Transverse colon (tissue), 4 donors: ENCODE results near the gene KRTAP10-10. TPM values are rescaled to one million over a fixed set of nuclear protein-coding genes. Genes with fewer than 3 reads are reported as not detected.

Experiments used
- DNase-seq: peaks from one replicate; pipeline ENCODE4 v3.0.0-alpha.2; 2019
- H3K27ac ChIP-seq, 4 donors: fragments of 200-600 bp; sonication (generic); 2 replicates each; pipeline ENCODE4 v1.5.1; 2016 to 2018; ENCODE audit warnings: inconsistent platforms in 4 of 4
- H3K27me3 ChIP-seq: fragments of 200-600 bp; sonication (generic); 2 replicates; pipeline ENCODE4 v1.5.1; 2017; ENCODE audit warnings: inconsistent platforms
- H3K36me3 ChIP-seq, 4 donors: fragments of 200-600 bp; sonication (generic); 2 replicates each; pipeline ENCODE4 v1.5.1; 2017 to 2019; ENCODE audit warnings: inconsistent platforms in 4 of 4
- H3K4me1 ChIP-seq, 4 donors: fragments of 200-600 bp; sonication (generic); 2 replicates each; pipeline ENCODE4 v1.5.1; 2017 to 2020; ENCODE audit warnings: inconsistent platforms in 4 of 4
- H3K4me3 ChIP-seq, 4 donors: fragments of 200-600 bp; sonication (generic); 1 replicate in 1 of 4; 2 replicates in 3 of 4; pipeline versions ENCODE4 v1.5.1 to v1.6.1; 2017 to 2019; ENCODE audit warnings: inconsistent platforms in 4 of 4
- H3K9me3 ChIP-seq, 2 donors: fragments of 200-600 bp; sonication (generic); 2 replicates each; pipeline ENCODE4 v1.5.1; 2017 to 2019; ENCODE audit warnings: inconsistent platforms in 2 of 2
- CTCF ChIP-seq, 5 experiments: fragments of 200-600 bp in 3 of 5; fragments of 450-650 bp in 2 of 5; sonication (generic) in 3 of 5; IDR thresholded peaks; 1 replicate in 2 of 5; 2 replicates in 3 of 5; pipeline ENCODE4 v1.5.1; 2016 to 2017; ENCODE audit warnings: antibody characterized with exemption in 5 of 5, inconsistent platforms in 3 of 5, mild to moderate bottlenecking in 2 of 5, moderate library complexity in 1 of 5
- EP300 ChIP-seq: sonication (generic); formaldehyde crosslinking; IDR thresholded peaks from one replicate; pipeline ENCODE4 v1.6.1; 2017; ENCODE audit warnings: antibody characterized with exemption, low read depth
- POLR2A ChIP-seq: fragments of 450-650 bp; IDR thresholded peaks from one replicate; pipeline ENCODE4 v1.6.1; 2016; ENCODE audit warnings: antibody characterized with exemption, mild to moderate bottlenecking, moderate library complexity
- POLR2AphosphoS5 ChIP-seq, 3 donors: sonication (generic); formaldehyde crosslinking; IDR thresholded peaks; one replicate each; pipeline ENCODE4 v1.6.1; 2016; ENCODE audit warnings: antibody characterized with exemption in 3 of 3
- WGBS, 2 donors: methylation state at CpG; one replicate each; pipeline ENCODE4 v1.1.5; 2018; ENCODE audit warnings: low coverage in 1 of 2; 5-methylcytosine and 5-hydroxymethylcytosine counted together
- in situ Hi-C, 4 donors: fragments of 200-750 bp; cut with MboI; loops; one replicate each; pipeline versions ENCODE4 v1.15.0 to v1.15.1; 2017; ENCODE audit warnings: low sequenced_read_pairs in 3 of 4, low pct_ligation_motif_present in 1 of 4, low pct_unique_long_range_greater_than_20kb in 1 of 4
- intact Hi-C: fragments of 100-400 bp; cut with DNase I; formaldehyde crosslinking; loops from one replicate; pipeline ENCODE4 v1.15.1; 2023; ENCODE audit warnings: low total_unique reads
- total RNA-seq, 4 donors: library from RNA; depleted of rRNA; stranded (reverse); fragments of >200 nt; gene quantifications; one replicate each; pipeline ENCODE4 v1.1.0, GENCODE V29; 2016

The KRTAP10-10 gene
- total RNA-seq, 4 donors from 2014 or later: not detected

GRCh38 chr21:44628707-44629391 lies 8.3 kb upstream of the KRTAP10-10 start:
- Histone ChIP-seq H3K27me3 (peaks cover 11% of the 10 kb centered on the region), H3K4me1 (no peaks in the 10 kb centered on the region), H3K9me3 (peaks cover 4 to 29% of the 10 kb centered on the region in 2 donors), H3K36me3 (no peaks in the 10 kb centered on the region), H3K27ac (no peak overlapping the region), H3K4me3 (no peak overlapping the region)
- TF ChIP-seq POLR2AphosphoS5 (IDR thresholded peaks at IDR 0.05) (no peak), CTCF (IDR thresholded peaks at IDR 0.05) (no peak), EP300 (no peak), POLR2A (no peak)
- DNase-seq: no peak
- intact Hi-C loops: no loop called here
- WGBS, 2 donors: 40 to 80% methylated on average over 3 to 16 of the region's 18 CpGs
- in situ Hi-C loops: no loop called here

- H3K36me3 ChIP-seq: no peaks in the 10 kb centered on the region
- peaks cover 11% of the 10 kb centered on the region for H3K27me3 ChIP-seq
- TF ChIP-seq POLR2A: no peak
- no peak for TF ChIP-seq EP300
- TF ChIP-seq CTCF (IDR thresholded peaks at IDR 0.05): no peak
- TF ChIP-seq POLR2AphosphoS5 (IDR thresholded peaks at IDR 0.05): no peak
- intact Hi-C loops (no loop called here), in situ Hi-C loops (no loop called here)
- 68 to 88% methylated on average over 2 of the region's 2 CpGs for WGBS, 2 donors
- peaks cover 4 to 18% of the 10 kb centered on the region in 2 donors for H3K9me3 ChIP-seq
- H3K27ac ChIP-seq: no peak overlapping the region
- H3K4me3 ChIP-seq: no peak overlapping the region
- no peak for DNase-seq
- no peaks in the 10 kb centered on the region for H3K4me1 ChIP-seq
Observed at GRCh38 chr21:44630440-44630839, 6.7 kb upstream of the KRTAP10-10 start.

- in situ Hi-C loops: no loop called here
Observed at GRCh38 chr21:44632067-44632466, 5.1 kb upstream of the KRTAP10-10 start.

More at GRCh38 chr21:44632067-44632466, 5.1 kb upstream of the KRTAP10-10 start:
- Histone ChIP-seq H3K4me1 (no peaks in the 10 kb centered on the region), H3K36me3 (no peaks in the 10 kb centered on the region), H3K4me3 (no peak overlapping the region), H3K27ac (no peak overlapping the region), H3K27me3 (peaks cover 11% of the 10 kb centered on the region), H3K9me3 (peaks cover 4 to 18% of the 10 kb centered on the region in 2 donors)
- no peak for TF ChIP-seq POLR2AphosphoS5 (IDR thresholded peaks at IDR 0.05)
- no peak for TF ChIP-seq EP300
- TF ChIP-seq CTCF (IDR thresholded peaks at IDR 0.05): no peak
- TF ChIP-seq POLR2A: no peak
- intact Hi-C loops: no loop called here
- whole genome bisulfite sequencing, 2 donors: 83 to 86% methylated on average over 1 of the region's 1 CpG
- DNase-seq: no peak
